Activated CD4-positive, alpha-beta T cell treated with anti-CD3 and anti-CD28 coated beads for 4 hours (primary cell): ENCODE data around the gene STOM.

Experiments used
- DNase-seq, 2 donors: peaks; one replicate each; pipeline ENCODE4 v3.0.0-alpha.2; 2020

Gene STOM

GRCh38 chr9:121344184-121344583, 25.9 kb downstream of the STOM start:
- no peak for DNase-seq

GRCh38 chr9:121340676-121341392, 29.2 kb downstream of the STOM start:
- DNase-seq, result no peak

- no peak for DNase-seq
Measured at GRCh38 chr9:121339437-121339836, 30.6 kb downstream of the STOM start.

DNA sequence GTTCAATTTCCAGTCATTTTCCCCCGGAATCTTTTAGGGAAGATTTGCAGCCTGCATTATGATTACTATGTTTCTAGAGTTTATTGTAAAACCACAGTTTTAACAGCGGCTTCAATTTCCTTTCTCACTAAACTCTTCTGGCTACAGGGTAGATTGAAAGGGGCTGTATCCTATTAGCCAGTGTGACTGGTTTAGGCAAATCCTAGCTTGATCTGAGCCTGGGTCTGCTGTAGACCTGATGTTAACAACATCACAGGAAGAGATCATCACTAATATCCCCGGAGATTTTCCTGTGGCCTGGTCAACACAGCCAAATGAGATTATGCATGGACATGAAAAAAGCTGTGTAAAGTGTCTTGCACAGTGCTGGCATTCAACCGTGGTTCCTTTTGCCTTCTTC, 33.4 kb downstream of the STOM start:
- no peak for DNase-seq

- DNase-seq, result no peak
Measured at GRCh38 chr9:121333950-121334773, 35.9 kb downstream of the STOM start.

DNA sequence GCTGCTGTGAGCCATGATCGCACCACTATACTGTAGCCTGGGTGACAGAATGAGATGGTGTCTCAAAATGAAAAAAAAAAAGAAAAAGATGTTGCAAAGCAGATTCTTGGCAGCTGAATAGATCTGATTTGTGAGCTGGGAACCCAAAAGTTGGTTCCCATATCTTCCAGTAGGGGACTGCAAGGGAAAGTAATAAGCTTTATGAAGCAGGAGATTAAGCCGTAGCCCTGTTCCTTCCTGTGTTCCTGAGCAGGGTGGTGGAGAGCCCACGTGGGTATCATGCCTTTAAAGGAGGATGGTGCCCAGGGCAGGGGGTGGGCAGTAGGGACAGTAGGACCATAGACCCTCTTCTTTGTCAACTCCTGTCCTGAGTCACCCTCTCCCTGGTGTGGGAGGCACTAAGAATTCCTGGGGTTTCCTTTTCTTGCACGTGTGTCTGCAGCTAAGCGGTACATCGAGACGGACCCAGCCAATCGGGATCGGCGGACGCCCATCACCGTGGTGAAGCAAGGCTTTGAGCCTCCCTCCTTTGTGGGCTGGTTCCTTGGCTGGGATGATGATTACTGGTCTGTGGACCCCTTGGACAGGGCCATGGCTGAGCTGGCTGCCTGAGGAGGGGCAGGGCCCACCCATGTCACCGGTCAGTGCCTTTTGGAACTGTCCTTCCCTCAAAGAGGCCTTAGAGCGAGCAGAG, 37.9 kb downstream of the STOM start:
- no peak for DNase-seq

DNA sequence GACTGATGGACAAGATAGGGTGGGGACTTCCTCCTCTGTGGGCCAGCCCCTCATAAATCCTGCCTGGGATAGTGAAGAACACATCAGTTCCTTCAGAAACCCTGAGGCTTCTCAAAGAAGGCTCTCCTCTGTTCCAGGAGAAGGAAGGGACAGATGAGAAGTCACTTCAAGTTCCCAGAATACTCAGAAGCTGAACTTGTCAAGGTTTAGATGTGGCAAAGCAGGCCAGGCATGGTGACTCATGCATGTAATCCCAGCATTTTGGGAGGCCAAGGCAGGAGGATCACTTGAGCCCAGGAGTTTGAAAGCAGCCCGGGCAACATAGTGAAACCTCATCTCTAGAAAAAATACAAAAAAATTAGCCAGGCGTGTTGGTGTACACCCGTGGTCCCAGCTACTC, 38.5 kb downstream of the STOM start:
- no peak for DNase-seq

- DNase-seq, result no peak
Measured at GRCh38 chr9:121328876-121329681, 41.0 kb downstream of the STOM start.

GRCh38 chr9:121328476-121328875, 41.6 kb downstream of the STOM start:
- no peak for DNase-seq

GRCh38 chr9:121326901-121327613, 43.0 kb downstream of the STOM start:
- no peak for DNase-seq

DNA sequence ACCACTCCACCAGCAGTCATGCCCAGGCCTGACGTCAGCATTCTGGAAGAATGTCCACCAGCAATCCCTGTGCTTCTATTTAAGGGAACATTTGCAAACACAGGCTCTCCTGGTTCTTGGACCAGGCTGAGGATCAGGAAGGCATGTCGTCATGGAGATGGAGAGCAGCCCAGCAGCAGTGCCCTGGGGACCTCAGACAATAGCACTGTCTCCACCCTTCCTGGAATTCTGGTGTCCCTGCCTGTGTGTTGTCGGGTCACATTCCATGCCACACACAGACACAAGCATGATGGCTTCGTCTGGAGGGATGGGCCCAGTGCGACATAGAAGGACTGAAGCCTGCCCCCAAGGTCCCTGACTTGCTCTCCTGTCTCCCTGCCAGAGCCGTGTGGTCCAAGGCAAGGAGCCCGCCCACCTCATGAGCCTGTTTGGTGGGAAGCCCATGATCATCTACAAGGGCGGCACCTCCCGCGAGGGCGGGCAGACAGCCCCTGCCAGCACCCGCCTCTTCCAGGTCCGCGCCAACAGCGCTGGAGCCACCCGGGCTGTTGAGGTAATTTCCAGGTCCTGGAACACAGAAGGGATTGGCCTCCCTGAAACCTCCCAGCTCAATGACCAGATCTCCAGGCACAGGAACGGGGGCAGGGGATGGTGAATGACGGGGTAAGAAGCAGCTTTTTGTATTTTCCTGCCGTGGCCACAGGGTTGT, 43.8 kb downstream of the STOM start:
- DNase-seq, result no peak

DNA sequence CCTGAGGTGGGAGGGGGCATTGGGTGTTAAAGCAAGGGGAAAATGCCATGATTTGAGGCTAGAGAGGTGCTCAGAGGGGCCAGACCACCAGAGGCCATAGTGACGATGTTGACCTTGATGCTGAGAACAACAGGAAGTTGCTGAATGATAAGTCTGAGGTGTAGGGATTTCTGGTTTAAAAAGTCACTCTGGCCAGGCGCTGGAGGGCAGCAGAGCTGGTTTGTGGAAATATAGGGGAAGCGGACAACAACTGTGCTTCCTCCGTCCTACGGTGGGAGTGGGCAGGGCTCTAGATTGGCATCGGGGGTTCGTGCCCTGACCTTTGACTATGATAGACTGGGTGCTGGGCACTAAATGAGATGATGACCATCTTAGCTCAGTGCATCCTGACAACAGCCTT, 44.7 kb downstream of the STOM start:
- no peak for DNase-seq

- no peak for DNase-seq
Measured at GRCh38 chr9:121324755-121325154, 45.3 kb downstream of the STOM start.

DNA sequence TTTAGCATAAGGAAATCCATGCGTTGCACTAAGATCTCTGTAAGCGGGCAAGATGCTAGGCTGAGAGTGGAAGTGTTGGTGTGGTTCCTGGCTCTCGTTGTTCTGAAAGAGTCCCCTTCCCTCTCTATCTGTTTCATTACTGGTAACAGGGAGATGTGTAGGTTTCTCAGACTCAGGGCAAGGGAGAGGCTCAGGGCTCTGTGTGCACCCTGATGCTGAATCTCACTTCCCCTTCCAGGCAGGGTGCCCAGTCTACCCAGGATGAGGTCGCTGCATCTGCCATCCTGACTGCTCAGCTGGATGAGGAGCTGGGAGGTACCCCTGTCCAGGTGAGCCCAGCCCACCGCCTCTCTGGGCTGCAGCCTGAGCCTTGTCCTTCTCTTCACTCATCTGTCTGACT, 45.7 kb downstream of the STOM start:
- DNase-seq, result no peak

GRCh38 chr9:121323449-121324151, 46.5 kb downstream of the STOM start:
- no peak for DNase-seq

DNA sequence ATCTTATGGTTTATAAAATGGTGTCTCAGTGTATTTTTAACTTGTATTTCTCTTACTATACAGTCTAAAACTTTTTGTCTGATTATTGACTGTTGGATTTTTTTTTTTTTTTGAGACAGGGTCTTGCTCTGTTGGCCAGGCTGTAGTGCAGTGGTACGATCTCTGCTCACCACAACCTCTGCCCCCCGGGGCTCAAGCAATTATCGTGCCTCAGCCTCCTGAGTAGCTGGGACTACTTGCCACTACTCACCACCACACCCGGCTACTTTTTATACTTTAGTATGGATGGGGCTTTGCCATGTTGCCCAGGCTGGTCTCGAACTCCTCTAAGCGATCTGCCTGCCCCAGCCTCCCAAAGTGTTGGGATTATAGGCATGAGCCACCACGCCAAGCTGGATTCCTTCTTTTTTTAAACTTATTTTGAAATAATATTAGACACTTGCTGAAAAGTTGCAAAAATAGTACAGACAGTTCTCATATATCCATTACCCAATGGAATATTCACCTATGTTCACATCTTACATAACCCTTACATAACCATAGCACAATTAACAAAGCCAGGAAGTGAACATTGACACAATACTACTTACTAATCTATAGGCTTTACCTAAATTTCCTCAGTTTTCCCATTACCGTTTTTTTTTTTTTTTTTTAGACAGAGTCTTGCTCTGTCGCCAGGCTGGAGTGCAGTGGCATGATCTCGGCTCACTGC, 47.2 kb downstream of the STOM start:
- DNase-seq, result no peak

DNA sequence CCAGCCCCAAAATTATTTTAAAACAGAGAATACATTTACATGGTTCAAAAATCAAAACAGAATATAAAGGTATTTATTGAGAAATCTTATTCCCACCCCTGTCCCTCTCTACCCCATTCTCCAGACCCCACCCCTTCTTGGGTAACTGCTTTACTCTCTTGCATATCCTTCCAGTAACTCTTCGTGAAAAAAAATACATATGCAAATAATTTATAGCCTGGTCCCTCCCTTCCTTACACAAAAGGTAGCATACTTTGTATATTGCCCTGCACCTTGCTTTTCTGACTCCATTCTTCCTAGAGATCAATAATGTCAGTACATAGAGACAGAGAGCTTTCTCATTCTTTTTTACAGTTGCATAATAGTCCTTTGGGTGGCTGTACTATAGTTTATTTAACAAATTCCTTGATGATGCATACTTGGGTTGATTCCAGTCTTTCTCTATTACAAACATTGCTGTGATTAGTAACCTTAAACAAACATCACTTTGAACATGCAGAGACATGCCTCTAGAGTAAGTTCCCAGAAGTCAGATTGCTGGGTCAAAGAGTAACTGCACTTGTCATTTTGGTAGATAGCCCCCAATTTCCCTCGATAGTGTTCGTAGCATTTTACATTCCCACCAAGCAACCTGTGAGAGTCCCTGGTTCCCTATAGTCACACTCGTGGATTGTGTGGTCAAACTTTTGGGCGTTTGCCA, 47.9 kb downstream of the STOM start:
- DNase-seq, result no peak

- DNase-seq, result no peak
Measured at GRCh38 chr9:121321016-121321503, 49.0 kb downstream of the STOM start.

DNA sequence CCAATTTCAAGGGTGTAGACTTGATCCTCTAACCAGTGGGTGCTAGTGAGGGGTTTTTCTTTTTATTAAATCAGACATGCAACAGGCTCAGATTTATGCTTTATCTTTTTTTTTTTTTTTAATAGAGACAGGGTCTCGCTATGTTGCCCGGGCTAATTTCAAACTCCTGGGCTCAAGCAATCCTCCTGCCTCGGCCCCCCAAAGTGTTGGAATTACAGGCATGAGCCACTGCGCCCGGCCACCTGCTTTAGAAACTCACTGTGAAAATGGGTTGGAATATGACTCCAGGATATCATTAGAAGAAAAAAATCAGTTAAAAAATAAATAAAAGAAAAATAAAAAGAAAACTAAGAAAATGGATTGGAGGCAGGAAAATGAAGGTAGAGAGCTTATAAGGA, 50.7 kb downstream of the STOM start:
- DNase-seq, result no peak
